Measurements from ENCODE around the gene RPS6KB2. TPM values are rescaled to one million over a fixed set of nuclear protein-coding genes. Genes with fewer than 3 reads are reported as not detected.
A peak's percentile ranks its signal among the peaks of the same experiment; 100 is the strongest.

The RPS6KB2 gene
- polyA plus RNA-seq, 4 donors, result 39.0 to 88.1 (median 74.3) TPM

- peaks cover 0 to 11% (median 0%) of the 10 kb centered on the region in 3 donors for H3K4me1 ChIP-seq (ENCODE audit: control insufficient read depth in 3 of 3, insufficient read depth in 2 of 3, low read depth in 1 of 3, low read length in 2 of 3)
- no peaks in the 10 kb centered on the region for H3K9me3 ChIP-seq (ENCODE audit: control insufficient read depth in 2 of 2, insufficient read depth in 1 of 2, low read depth in 1 of 2, low read length in 1 of 2)
- WGBS, 3 donors, result 34 to 50% (median 43%) methylated on average over 9 of the region's 9 CpGs
- H3K4me3 ChIP-seq (ENCODE audit: low read depth in 1 of 3, low read length in 3 of 3), result no peak overlapping the region
- no peak for DNase-seq
- peaks cover 0 to 4% (median 0%) of the 10 kb centered on the region in 3 donors for H3K36me3 ChIP-seq (ENCODE audit: control insufficient read depth in 3 of 3, insufficient read depth in 2 of 3, low read depth in 1 of 3, low read length in 3 of 3)
- H3K27ac ChIP-seq (ENCODE audit: low read depth in 1 of 3, low read length in 2 of 3), result no peak overlapping the region
- FAIRE-seq, result no peak
- H3K27me3 ChIP-seq (ENCODE audit: control insufficient read depth in 3 of 3, insufficient read depth in 3 of 3, low read length in 3 of 3), result no peaks in the 10 kb centered on the region
Observed at GRCh38 chr11:67387069-67387468, 41.2 kb upstream of the RPS6KB2 start.

GRCh38 chr11:67387518-67387917 lies 40.8 kb upstream of the RPS6KB2 start:
- peaks cover 0 to 5% (median 0%) of the 10 kb centered on the region in 3 donors for H3K36me3 ChIP-seq (ENCODE audit: control insufficient read depth in 3 of 3, insufficient read depth in 2 of 3, low read depth in 1 of 3, low read length in 3 of 3)
- no peak overlapping the region for H3K27ac ChIP-seq (ENCODE audit: low read depth in 1 of 3, low read length in 2 of 3)
- 59 to 72% (median 66%) methylated on average over 6 of the region's 6 CpGs for WGBS, 3 donors
- H3K27me3 ChIP-seq (ENCODE audit: control insufficient read depth in 3 of 3, insufficient read depth in 3 of 3, low read length in 3 of 3), result no peaks in the 10 kb centered on the region
- no peaks in the 10 kb centered on the region for H3K9me3 ChIP-seq (ENCODE audit: control insufficient read depth in 2 of 2, insufficient read depth in 1 of 2, low read depth in 1 of 2, low read length in 1 of 2)
- no peak for DNase-seq
- no peak overlapping the region for H3K4me3 ChIP-seq (ENCODE audit: low read depth in 1 of 3, low read length in 3 of 3)
- peaks cover 0 to 9% (median 0%) of the 10 kb centered on the region in 3 donors for H3K4me1 ChIP-seq (ENCODE audit: control insufficient read depth in 3 of 3, insufficient read depth in 2 of 3, low read depth in 1 of 3, low read length in 2 of 3)
- no peak for FAIRE-seq

- no peak for FAIRE-seq
- H3K4me1 ChIP-seq (ENCODE audit: control insufficient read depth in 3 of 3, insufficient read depth in 2 of 3, low read depth in 1 of 3, low read length in 2 of 3), result peaks cover 0 to 12% (median 0%) of the 10 kb centered on the region in 3 donors
- no peaks in the 10 kb centered on the region for H3K9me3 ChIP-seq (ENCODE audit: control insufficient read depth in 2 of 2, insufficient read depth in 1 of 2, low read depth in 1 of 2, low read length in 1 of 2)
- DNase-seq, result peak in 1 of 2 donors; percentile 64
- H3K36me3 ChIP-seq (ENCODE audit: control insufficient read depth in 3 of 3, insufficient read depth in 2 of 3, low read depth in 1 of 3, low read length in 3 of 3), result peaks cover 0 to 22% (median 0%) of the 10 kb centered on the region in 3 donors
- no peak overlapping the region for H3K4me3 ChIP-seq (ENCODE audit: low read depth in 1 of 3, low read length in 3 of 3)
- 49 to 58% (median 58%) methylated on average over 6 of the region's 6 CpGs for WGBS, 3 donors
- H3K27ac ChIP-seq (ENCODE audit: low read depth in 1 of 3, low read length in 2 of 3), result no peak overlapping the region
- no peaks in the 10 kb centered on the region for H3K27me3 ChIP-seq (ENCODE audit: control insufficient read depth in 3 of 3, insufficient read depth in 3 of 3, low read length in 3 of 3)
Observed at GRCh38 chr11:67389477-67389876, 38.8 kb upstream of the RPS6KB2 start.

- no peak for FAIRE-seq
- Histone ChIP-seq H3K36me3 (ENCODE audit: control insufficient read depth in 3 of 3, insufficient read depth in 2 of 3, low read depth in 1 of 3, low read length in 3 of 3) (peaks cover 0 to 34% (median 0%) of the 10 kb centered on the region in 3 donors), H3K4me1 (ENCODE audit: control insufficient read depth in 3 of 3, insufficient read depth in 2 of 3, low read depth in 1 of 3, low read length in 2 of 3) (peaks cover 0 to 12% (median 0%) of the 10 kb centered on the region in 3 donors), H3K27me3 (ENCODE audit: control insufficient read depth in 3 of 3, insufficient read depth in 3 of 3, low read length in 3 of 3) (no peaks in the 10 kb centered on the region), H3K9me3 (ENCODE audit: control insufficient read depth in 2 of 2, insufficient read depth in 1 of 2, low read depth in 1 of 2, low read length in 1 of 2) (no peaks in the 10 kb centered on the region), H3K4me3 (ENCODE audit: low read depth in 1 of 3, low read length in 3 of 3) (peak overlapping the region; percentile 65 to 94 (median 81)), H3K27ac (ENCODE audit: low read depth in 1 of 3, low read length in 2 of 3) (peak overlapping the region in 2 of 3 donors; percentile 89)
- 11 to 14% (median 13%) methylated on average over 13 to 15 of the region's 15 CpGs for WGBS, 3 donors
- no peak for DNase-seq
Observed at GRCh38 chr11:67390947-67391303, 37.4 kb upstream of the RPS6KB2 start.

GRCh38 chr11:67391304-67392182 lies 36.8 kb upstream of the RPS6KB2 start, which contains the start of gene RAD9A:
Gene RAD9A (plus strand): TSS chr11:67391986. CDS start chr11:67392045, 59 bp downstream.
- peaks cover 0 to 13% (median 0%) of the 10 kb centered on the region in 3 donors for H3K4me1 ChIP-seq (ENCODE audit: control insufficient read depth in 3 of 3, insufficient read depth in 2 of 3, low read depth in 1 of 3, low read length in 2 of 3)
- peak within 1 kb of the TSS; percentile 73 to 94 (median 81) for H3K4me3 ChIP-seq (ENCODE audit: low read depth in 1 of 3, low read length in 3 of 3)
- 0 to 1% (median 1%) methylated on average over 56 to 75 of the region's 75 CpGs for WGBS, 3 donors
- peak within 1 kb of the TSS; percentile 58 to 89 (median 89) for H3K27ac ChIP-seq (ENCODE audit: low read depth in 1 of 3, low read length in 2 of 3)
- H3K36me3 ChIP-seq (ENCODE audit: control insufficient read depth in 3 of 3, insufficient read depth in 2 of 3, low read depth in 1 of 3, low read length in 3 of 3), result peaks cover 0 to 40% (median 0%) of the 10 kb centered on the region in 3 donors
- no peak for FAIRE-seq
- no peaks in the 10 kb centered on the region for H3K27me3 ChIP-seq (ENCODE audit: control insufficient read depth in 3 of 3, insufficient read depth in 3 of 3, low read length in 3 of 3)
- no peaks in the 10 kb centered on the region for H3K9me3 ChIP-seq (ENCODE audit: control insufficient read depth in 2 of 2, insufficient read depth in 1 of 2, low read depth in 1 of 2, low read length in 1 of 2)
- peak; percentile 96 to 99 for DNase-seq

- FAIRE-seq, result no peak
- H3K36me3 ChIP-seq (ENCODE audit: control insufficient read depth in 3 of 3, insufficient read depth in 2 of 3, low read depth in 1 of 3, low read length in 3 of 3), result peaks cover 0 to 47% (median 2%) of the 10 kb centered on the region in 3 donors
- peak overlapping the region; percentile 73 to 88 (median 81) for H3K4me3 ChIP-seq (ENCODE audit: low read depth in 1 of 3, low read length in 3 of 3)
- WGBS, 3 donors, result 2 to 7% (median 5%) methylated on average over 21 to 31 of the region's 31 CpGs
- peak overlapping the region; percentile 42 to 74 (median 59) for H3K27ac ChIP-seq (ENCODE audit: low read depth in 1 of 3, low read length in 2 of 3)
- no peaks in the 10 kb centered on the region for H3K9me3 ChIP-seq (ENCODE audit: control insufficient read depth in 2 of 2, insufficient read depth in 1 of 2, low read depth in 1 of 2, low read length in 1 of 2)
- no peak for DNase-seq
- peaks cover 0 to 18% (median 0%) of the 10 kb centered on the region in 3 donors for H3K4me1 ChIP-seq (ENCODE audit: control insufficient read depth in 3 of 3, insufficient read depth in 2 of 3, low read depth in 1 of 3, low read length in 2 of 3)
- H3K27me3 ChIP-seq (ENCODE audit: control insufficient read depth in 3 of 3, insufficient read depth in 3 of 3, low read length in 3 of 3), result no peaks in the 10 kb centered on the region
Observed at GRCh38 chr11:67392183-67392715, 36.0 kb upstream of the RPS6KB2 start.

- FAIRE-seq (no peak), DNase-seq (no peak)
- no peaks in the 10 kb centered on the region for H3K27me3 ChIP-seq (ENCODE audit: control insufficient read depth in 3 of 3, insufficient read depth in 3 of 3, low read length in 3 of 3)
- H3K4me1 ChIP-seq (ENCODE audit: control insufficient read depth in 3 of 3, insufficient read depth in 2 of 3, low read depth in 1 of 3, low read length in 2 of 3), result peaks cover 0 to 18% (median 0%) of the 10 kb centered on the region in 3 donors
- WGBS, 3 donors, result 89 to 96% (median 93%) methylated on average over 17 to 18 of the region's 18 CpGs
- H3K27ac ChIP-seq (ENCODE audit: low read depth in 1 of 3, low read length in 2 of 3), result no peak overlapping the region
- H3K36me3 ChIP-seq (ENCODE audit: control insufficient read depth in 3 of 3, insufficient read depth in 2 of 3, low read depth in 1 of 3, low read length in 3 of 3), result peaks cover 10 to 59% (median 11%) of the 10 kb centered on the region in 3 donors
- H3K9me3 ChIP-seq (ENCODE audit: control insufficient read depth in 2 of 2, insufficient read depth in 1 of 2, low read depth in 1 of 2, low read length in 1 of 2), result no peaks in the 10 kb centered on the region
- no peak overlapping the region for H3K4me3 ChIP-seq (ENCODE audit: low read depth in 1 of 3, low read length in 3 of 3)
Observed at GRCh38 chr11:67393437-67393836, 34.9 kb upstream of the RPS6KB2 start.

- DNase-seq (no peak), FAIRE-seq (no peak)
- H3K4me1 ChIP-seq (ENCODE audit: control insufficient read depth in 3 of 3, insufficient read depth in 2 of 3, low read depth in 1 of 3, low read length in 2 of 3), result peaks cover 0 to 18% (median 0%) of the 10 kb centered on the region in 3 donors
- 84 to 86% (median 85%) methylated on average over 5 of the region's 5 CpGs for WGBS, 3 donors
- peaks cover 12 to 65% (median 13%) of the 10 kb centered on the region in 3 donors for H3K36me3 ChIP-seq (ENCODE audit: control insufficient read depth in 3 of 3, insufficient read depth in 2 of 3, low read depth in 1 of 3, low read length in 3 of 3)
- no peaks in the 10 kb centered on the region for H3K9me3 ChIP-seq (ENCODE audit: control insufficient read depth in 2 of 2, insufficient read depth in 1 of 2, low read depth in 1 of 2, low read length in 1 of 2)
- H3K4me3 ChIP-seq (ENCODE audit: low read depth in 1 of 3, low read length in 3 of 3), result no peak overlapping the region
- no peaks in the 10 kb centered on the region for H3K27me3 ChIP-seq (ENCODE audit: control insufficient read depth in 3 of 3, insufficient read depth in 3 of 3, low read length in 3 of 3)
- H3K27ac ChIP-seq (ENCODE audit: low read depth in 1 of 3, low read length in 2 of 3), result no peak overlapping the region
Observed at GRCh38 chr11:67393990-67394389, 34.3 kb upstream of the RPS6KB2 start.

All from small intestine (tissue), 7 donors.